IPS-20b (cell line): ENCODE measurements around the gene MAP1A.
"Not testable (repeated sequence)": the region's sequence is repeated elsewhere in the genome, so short reads cannot be mapped to it uniquely, and the experiment has no call there.

Experiments
- H3K27ac ChIP-seq: one replicate; pipeline ENCODE4 v1.5.1; 2013; ENCODE audit warnings: low read length
- H3K27me3 ChIP-seq: 2 replicates; pipeline ENCODE4 v1.6.1; 2013; ENCODE audit warnings: mild to moderate bottlenecking, low read length, inconsistent platforms; ENCODE audit not compliant: insufficient read depth
- H3K36me3 ChIP-seq: 2 replicates; pipeline ENCODE4 v1.6.1; 2013; ENCODE audit warnings: low read depth, mild to moderate bottlenecking, inconsistent platforms, low read length, moderate library complexity; ENCODE audit not compliant: insufficient read depth
- H3K4me1 ChIP-seq: 2 replicates; pipeline ENCODE4 v1.6.1; 2013; ENCODE audit warnings: mild to moderate bottlenecking, control low read depth, inconsistent platforms, low read length, moderate library complexity; ENCODE audit not compliant: insufficient read depth
- H3K4me3 ChIP-seq: 2 replicates; pipeline ENCODE4 v1.5.1; 2013; ENCODE audit warnings: mild to moderate bottlenecking, low read length, inconsistent platforms
- H3K9ac ChIP-seq: 2 replicates; pipeline ENCODE4 v1.6.1; 2013; ENCODE audit warnings: low read depth, mild to moderate bottlenecking, inconsistent platforms, low read length, moderate library complexity
- H3K9me3 ChIP-seq: 2 replicates; pipeline ENCODE4 v1.6.1; 2013; ENCODE audit warnings: mild to moderate bottlenecking, low read depth, low read length, inconsistent platforms; ENCODE audit not compliant: insufficient read depth

The MAP1A gene

DNA sequence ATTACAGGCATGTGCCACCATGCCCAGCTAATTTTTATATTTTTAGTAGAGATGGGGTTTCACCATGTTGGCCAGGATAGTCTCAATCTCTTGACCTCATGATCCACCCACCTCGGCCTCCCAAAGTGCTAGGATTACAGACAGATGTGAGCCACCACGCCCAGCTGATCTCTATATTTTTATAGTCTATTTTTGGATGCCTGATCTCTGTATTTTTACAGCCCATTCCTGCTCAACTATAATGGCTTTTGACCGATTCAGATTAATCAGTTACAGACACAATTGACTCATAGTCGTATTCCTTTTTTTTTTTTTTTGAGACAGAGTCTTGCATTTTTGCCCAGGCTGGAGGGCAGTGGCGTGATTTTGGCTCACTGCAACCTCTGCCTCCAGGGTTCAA is 15.4 kb downstream of the MAP1A start:
- H3K9ac ChIP-seq, H3K36me3 ChIP-seq, H3K27me3 ChIP-seq, H3K9me3 ChIP-seq, H3K4me3 ChIP-seq, H3K27ac ChIP-seq: not testable (repeated sequence)
- H3K4me1 ChIP-seq = peaks cover 12% of the 10 kb centered on the region; the same call in 1 of the 2 replicates

- no peak overlapping the region for H3K27ac ChIP-seq
Observed at GRCh38 chr15:43534897-43535296, 17.5 kb downstream of the MAP1A start.

DNA sequence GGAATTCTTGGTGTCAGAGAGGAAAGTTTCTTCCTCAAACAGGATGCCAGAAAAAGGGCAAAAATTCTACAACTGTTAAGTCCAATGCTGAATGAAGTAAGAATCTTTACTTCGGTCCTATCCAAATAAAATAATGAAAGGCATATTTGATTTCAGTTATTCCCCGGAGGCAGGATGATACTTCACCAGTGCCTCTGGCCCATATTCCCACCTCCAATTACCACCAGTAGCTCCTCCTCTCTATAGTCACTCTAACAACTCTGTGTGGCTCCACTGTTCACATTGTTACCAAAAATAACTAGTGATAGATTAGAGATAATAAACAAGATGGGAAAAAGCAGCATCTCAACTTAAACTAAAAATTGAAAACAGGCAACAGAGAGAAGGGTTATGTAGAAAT is 20.7 kb downstream of the MAP1A start:
- 0 out of 2 replicates have a peak, but pooled peaks cover 6% of the 10 kb centered on the region for H3K36me3 ChIP-seq
- H3K9ac ChIP-seq = no peak overlapping the region
- no peak overlapping the region for H3K4me3 ChIP-seq
- H3K27me3 ChIP-seq = no peaks in the 10 kb centered on the region
- H3K27ac ChIP-seq = no peak overlapping the region
- H3K4me1 ChIP-seq = no peaks in the 10 kb centered on the region
- H3K9me3 ChIP-seq = no peaks in the 10 kb centered on the region

More at GRCh38 chr15:43534897-43535296, 17.5 kb downstream of the MAP1A start:
- Histone ChIP-seq H3K9ac (no peak overlapping the region), H3K36me3 (0 out of 2 replicates have a peak, but pooled peaks cover 6% of the 10 kb centered on the region), H3K4me3 (no peak overlapping the region), H3K9me3 (no peaks in the 10 kb centered on the region), H3K4me1 (peaks cover 12% of the 10 kb centered on the region; the same call in 1 of the 2 replicates), H3K27me3 (no peaks in the 10 kb centered on the region)

- H3K36me3 ChIP-seq = no peaks in the 10 kb centered on the region
- H3K9me3 ChIP-seq = no peaks in the 10 kb centered on the region
- no peak overlapping the region for H3K9ac ChIP-seq
- H3K4me3 ChIP-seq = no peak overlapping the region
- H3K27ac ChIP-seq = no peak overlapping the region
- no peaks in the 10 kb centered on the region for H3K4me1 ChIP-seq
- no peaks in the 10 kb centered on the region for H3K27me3 ChIP-seq
Observed at GRCh38 chr15:43541785-43542184, 24.4 kb downstream of the MAP1A start.

GRCh38 chr15:43544266-43544665 is 26.9 kb downstream of the MAP1A start:
- no peaks in the 10 kb centered on the region for H3K27me3 ChIP-seq
- H3K4me3 ChIP-seq = no peak overlapping the region
- no peaks in the 10 kb centered on the region for H3K9me3 ChIP-seq
- H3K27ac ChIP-seq = no peak overlapping the region
- no peaks in the 10 kb centered on the region for H3K4me1 ChIP-seq
- no peak overlapping the region for H3K9ac ChIP-seq
- no peaks in the 10 kb centered on the region for H3K36me3 ChIP-seq

- Histone ChIP-seq H3K4me1 (no peaks in the 10 kb centered on the region), H3K36me3 (no peaks in the 10 kb centered on the region), H3K9me3 (no peaks in the 10 kb centered on the region), H3K9ac (no peak overlapping the region), H3K4me3 (no peak overlapping the region), H3K27me3 (no peaks in the 10 kb centered on the region), H3K27ac (no peak overlapping the region)
Observed at GRCh38 chr15:43545426-43545825, 28.0 kb downstream of the MAP1A start.

GRCh38 chr15:43547539-43547938 is 30.1 kb downstream of the MAP1A start:
- no peaks in the 10 kb centered on the region for H3K4me1 ChIP-seq
- H3K27me3 ChIP-seq = no peaks in the 10 kb centered on the region
- H3K36me3 ChIP-seq = no peaks in the 10 kb centered on the region
- no peak overlapping the region for H3K4me3 ChIP-seq
- H3K9ac ChIP-seq = no peak overlapping the region
- no peaks in the 10 kb centered on the region for H3K9me3 ChIP-seq
- no peak overlapping the region for H3K27ac ChIP-seq

DNA sequence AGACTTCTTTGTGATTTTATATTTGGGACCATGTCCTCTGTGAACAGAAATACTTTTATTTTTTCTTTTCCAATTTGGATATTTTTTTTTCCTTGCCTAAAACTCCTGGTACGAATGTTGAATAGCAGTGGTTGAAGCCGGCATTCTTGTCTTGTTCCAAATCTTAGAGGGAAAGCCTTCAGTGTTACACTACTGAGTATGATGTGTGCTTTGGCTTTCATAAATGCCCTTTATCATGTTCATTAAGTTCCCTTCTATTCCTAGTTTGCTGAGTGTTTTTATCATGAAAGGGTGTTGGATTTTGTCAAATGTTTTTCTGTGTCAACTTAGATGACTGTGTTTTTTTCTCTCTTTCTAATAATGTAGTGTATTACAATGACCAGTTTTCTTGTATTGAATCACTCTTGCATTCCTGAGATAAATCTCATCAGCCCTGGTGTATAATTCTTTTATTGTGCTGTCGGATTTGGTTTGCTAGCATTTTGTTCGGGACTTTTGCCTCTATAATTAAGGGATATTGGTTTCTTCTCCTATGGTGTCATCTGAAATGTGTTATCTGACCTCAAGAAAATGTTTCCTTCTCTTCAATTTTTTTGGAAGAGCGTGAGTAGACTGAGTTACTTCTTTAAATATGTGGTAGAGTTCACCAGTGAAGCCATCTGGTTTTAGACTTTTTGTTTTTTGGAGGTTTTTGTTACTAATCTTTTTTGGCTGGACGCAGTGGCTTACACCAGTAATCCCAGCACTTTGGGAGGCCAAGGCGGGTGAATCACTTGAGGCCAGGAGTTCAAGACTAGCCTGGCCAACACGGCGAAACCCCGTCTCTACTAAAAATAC is 33.3 kb downstream of the MAP1A start:
- Histone ChIP-seq H3K4me3 (no peak overlapping the region), H3K9ac (no peak overlapping the region), H3K36me3 (no peaks in the 10 kb centered on the region), H3K4me1 (no peaks in the 10 kb centered on the region), H3K9me3 (no peaks in the 10 kb centered on the region), H3K27ac (no peak overlapping the region), H3K27me3 (no peaks in the 10 kb centered on the region)

DNA sequence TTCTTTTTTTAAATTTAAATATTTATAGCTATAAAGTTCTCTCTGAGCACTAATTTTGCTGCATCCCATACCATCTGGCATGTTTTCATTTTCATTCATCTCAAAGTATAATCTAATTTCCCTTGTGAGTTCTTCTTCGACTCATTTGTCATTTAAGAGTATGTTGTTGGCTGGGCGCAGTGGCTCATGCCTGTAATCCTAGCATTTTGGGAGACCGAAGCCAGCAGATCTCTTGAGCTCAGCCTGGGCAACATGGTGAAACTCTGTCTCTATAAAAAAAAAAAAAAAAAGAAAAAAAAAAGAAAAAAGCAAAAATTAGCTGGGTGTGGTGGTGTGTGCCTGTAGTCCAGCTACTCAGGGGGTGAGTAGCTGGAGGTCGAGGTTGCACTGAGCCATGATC is 34.8 kb downstream of the MAP1A start:
- Histone ChIP-seq H3K4me3 (no peak overlapping the region), H3K4me1 (no peaks in the 10 kb centered on the region), H3K27me3 (no peaks in the 10 kb centered on the region), H3K9ac (no peak overlapping the region), H3K9me3 (no peaks in the 10 kb centered on the region), H3K27ac (no peak overlapping the region), H3K36me3 (no peaks in the 10 kb centered on the region)

GRCh38 chr15:43552986-43553385 is 35.6 kb downstream of the MAP1A start:
- Histone ChIP-seq H3K9me3 (no peaks in the 10 kb centered on the region), H3K27me3 (no peaks in the 10 kb centered on the region), H3K27ac (no peak overlapping the region), H3K4me3 (no peak overlapping the region), H3K36me3 (no peaks in the 10 kb centered on the region), H3K4me1 (no peaks in the 10 kb centered on the region), H3K9ac (no peak overlapping the region)

GRCh38 chr15:43562753-43563152 is 45.3 kb downstream of the MAP1A start:
- H3K9ac ChIP-seq, H3K27me3 ChIP-seq, H3K9me3 ChIP-seq, H3K4me3 ChIP-seq, H3K36me3 ChIP-seq, H3K4me1 ChIP-seq, H3K27ac ChIP-seq: not testable (repeated sequence)

- not testable (repeated sequence) for H3K36me3 ChIP-seq, H3K27ac ChIP-seq, H3K4me3 ChIP-seq, H3K9me3 ChIP-seq, H3K27me3 ChIP-seq, H3K4me1 ChIP-seq, H3K9ac ChIP-seq
Observed at GRCh38 chr15:43563793-43564192, 46.4 kb downstream of the MAP1A start.
